Mesendoderm (in vitro differentiated cells): Measurements from ENCODE around the gene AFF1.

Experiments used
- DNase-seq: peaks from one replicate; pipeline ENCODE4 v3.0.0; 2013
- H2AK5ac ChIP-seq: 2 replicates; pipeline ENCODE4 v1.6.1; 2013; ENCODE audit warnings: low read length, inconsistent platforms
- H2BK120ac ChIP-seq: 2 replicates; pipeline ENCODE4 v1.6.1; 2013; ENCODE audit warnings: low read depth, mild to moderate bottlenecking, low read length, moderate library complexity, mixed read lengths
- H2BK15ac ChIP-seq: replicated peaks from 2 replicates; pipeline ENCODE4 v1.6.1; 2013; ENCODE audit warnings: low read depth, mild to moderate bottlenecking, moderate library complexity
- H2BK5ac ChIP-seq: 2 replicates; pipeline ENCODE4 v1.6.1; 2013; ENCODE audit warnings: low read length, inconsistent platforms
- H3K18ac ChIP-seq: 2 replicates; pipeline ENCODE4 v1.6.1; 2013; ENCODE audit warnings: mild to moderate bottlenecking, low read length, mixed read lengths
- H3K23ac ChIP-seq: one replicate; pipeline ENCODE4 v1.6.1; 2013; ENCODE audit warnings: low read length
- H3K27ac ChIP-seq: 2 replicates; pipeline ENCODE4 v1.5.1; 2013; ENCODE audit warnings: low read depth, mild to moderate bottlenecking, inconsistent platforms, low read length, moderate library complexity
- H3K27me3 ChIP-seq: 2 replicates; pipeline ENCODE4 v1.6.1; 2013; ENCODE audit warnings: low read length, control low read depth, mild to moderate bottlenecking, inconsistent platforms; ENCODE audit not compliant: insufficient read depth, poor library complexity
- H3K36me3 ChIP-seq: 2 replicates; pipeline ENCODE4 v1.6.1; 2013; ENCODE audit warnings: low read length, inconsistent platforms; ENCODE audit not compliant: control insufficient read depth, insufficient read depth
- H3K4ac ChIP-seq: one replicate; pipeline ENCODE4 v1.6.1; 2013; ENCODE audit warnings: low read depth, mild to moderate bottlenecking, low read length, moderate library complexity
- H3K4me1 ChIP-seq: 2 replicates; pipeline ENCODE4 v1.6.1; 2013; ENCODE audit warnings: low read depth, low read length, inconsistent platforms; ENCODE audit not compliant: control insufficient read depth
- H3K4me2 ChIP-seq: 2 replicates; pipeline ENCODE4 v1.6.1; 2013; ENCODE audit warnings: low read length
- H3K4me3 ChIP-seq: 2 replicates; pipeline ENCODE4 v1.5.1; 2013; ENCODE audit warnings: mild to moderate bottlenecking, low read length
- H3K56ac ChIP-seq: one replicate; pipeline ENCODE4 v1.6.1; 2013; ENCODE audit warnings: low read length
- H3K79me1 ChIP-seq: 2 replicates; pipeline ENCODE4 v1.6.1; 2013; ENCODE audit warnings: low read length, inconsistent platforms
- H3K79me2 ChIP-seq: 2 replicates; pipeline ENCODE4 v1.6.1; 2013; ENCODE audit warnings: mild to moderate bottlenecking, low read length; ENCODE audit not compliant: control insufficient read depth, insufficient read depth
- H3K9ac ChIP-seq: 2 replicates; pipeline ENCODE4 v1.6.1; 2013; ENCODE audit warnings: low read length, inconsistent platforms
- H4K5ac ChIP-seq: one replicate; pipeline ENCODE4 v1.6.1; 2013; ENCODE audit warnings: low read length
- H4K8ac ChIP-seq: one replicate; pipeline ENCODE4 v1.6.1; 2013; ENCODE audit warnings: low read depth, mild to moderate bottlenecking, control low read depth, low read length, moderate library complexity
- WGBS: extraction: QIAGEN DNeasy Blood & Tissue Kit; methylation state at CpG from one replicate; pipeline ENCODE4 v1.1.7; 2013; ENCODE audit warnings: low lambda C conversion rate, missing lambda C conversion rate; ENCODE audit not compliant: insufficient coverage; ENCODE audit errors: extremely low coverage; 5-methylcytosine and 5-hydroxymethylcytosine counted together

AFF1 gene

GRCh38 chr4:86946868-86947500 is 12.2 kb downstream of the AFF1 start:
- H3K79me1 ChIP-seq = peaks cover 5% of the 10 kb centered on the region
- H3K4me3 ChIP-seq = no peak overlapping the region
- no peak overlapping the region for H2BK120ac ChIP-seq
- H3K56ac ChIP-seq = peak overlapping the region; percentile 49
- H3K27me3 ChIP-seq = no peaks in the 10 kb centered on the region
- no peak overlapping the region for H3K18ac ChIP-seq
- H3K79me2 ChIP-seq = peaks cover 16% of the 10 kb centered on the region
- no peak overlapping the region for H3K27ac ChIP-seq
- H4K5ac ChIP-seq = no peak overlapping the region
- H4K8ac ChIP-seq = no peak overlapping the region
- no peak overlapping the region for H3K23ac ChIP-seq
- no peaks in the 10 kb centered on the region for H3K36me3 ChIP-seq
- H3K4me2 ChIP-seq = no peak overlapping the region
- no peak overlapping the region for H3K9ac ChIP-seq
- H2BK15ac ChIP-seq = no peak overlapping the region
- 100% methylated on average over 2 of the region's 3 CpGs for WGBS
- no peak overlapping the region for H2BK5ac ChIP-seq
- H2AK5ac ChIP-seq = no peak overlapping the region
- peaks cover 20% of the 10 kb centered on the region for H3K4me1 ChIP-seq
- no peak for DNase-seq
- no peak overlapping the region for H3K4ac ChIP-seq

DNA sequence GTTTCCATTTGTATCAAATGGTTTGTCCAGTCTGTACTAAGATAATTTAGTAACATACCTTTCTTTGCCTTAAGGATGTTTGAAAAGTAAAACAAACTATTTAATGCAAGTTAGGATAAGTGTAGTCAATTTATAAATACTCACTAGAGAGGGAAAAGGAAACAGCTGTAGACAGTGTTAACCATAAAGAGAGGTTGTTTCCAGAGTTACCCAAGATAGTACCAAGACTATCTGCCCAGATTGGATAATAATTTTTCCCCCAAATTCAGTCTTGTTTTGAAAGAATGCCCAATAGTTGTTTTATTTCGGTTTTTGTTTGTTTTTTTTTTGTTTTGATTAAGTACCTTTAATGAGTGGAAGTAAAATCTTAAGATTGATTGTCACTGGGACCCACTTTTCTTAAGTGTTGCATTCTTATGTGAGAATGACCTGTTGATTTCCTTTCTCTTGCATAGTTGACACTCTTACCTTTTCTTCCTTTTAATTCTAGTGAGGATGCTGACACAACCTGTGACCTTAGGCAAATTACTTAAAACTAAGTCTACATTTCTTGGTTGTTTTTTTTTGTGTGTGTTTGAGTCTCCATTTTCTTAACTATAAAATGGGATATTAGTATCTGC is 12.8 kb downstream of the AFF1 start:
- H3K9ac ChIP-seq = no peak overlapping the region
- no peak overlapping the region for H4K8ac ChIP-seq
- H3K56ac ChIP-seq = no peak overlapping the region
- no peak overlapping the region for H3K27ac ChIP-seq
- no peak overlapping the region for H2BK15ac ChIP-seq
- H3K79me1 ChIP-seq = peaks cover 5% of the 10 kb centered on the region
- peaks cover 19% of the 10 kb centered on the region for H3K4me1 ChIP-seq
- no CpG with 5 or more reads among the region's 1 CpG for WGBS
- no peak overlapping the region for H3K18ac ChIP-seq
- no peaks in the 10 kb centered on the region for H3K27me3 ChIP-seq
- no peak overlapping the region for H2BK5ac ChIP-seq
- no peak overlapping the region for H4K5ac ChIP-seq
- H3K79me2 ChIP-seq = peaks cover 12% of the 10 kb centered on the region
- H3K4me2 ChIP-seq = no peak overlapping the region
- no peak overlapping the region for H3K4me3 ChIP-seq
- no peak overlapping the region for H3K4ac ChIP-seq
- no peak overlapping the region for H2BK120ac ChIP-seq
- DNase-seq = no peak
- no peaks in the 10 kb centered on the region for H3K36me3 ChIP-seq
- H2AK5ac ChIP-seq = no peak overlapping the region
- H3K23ac ChIP-seq = no peak overlapping the region

DNA sequence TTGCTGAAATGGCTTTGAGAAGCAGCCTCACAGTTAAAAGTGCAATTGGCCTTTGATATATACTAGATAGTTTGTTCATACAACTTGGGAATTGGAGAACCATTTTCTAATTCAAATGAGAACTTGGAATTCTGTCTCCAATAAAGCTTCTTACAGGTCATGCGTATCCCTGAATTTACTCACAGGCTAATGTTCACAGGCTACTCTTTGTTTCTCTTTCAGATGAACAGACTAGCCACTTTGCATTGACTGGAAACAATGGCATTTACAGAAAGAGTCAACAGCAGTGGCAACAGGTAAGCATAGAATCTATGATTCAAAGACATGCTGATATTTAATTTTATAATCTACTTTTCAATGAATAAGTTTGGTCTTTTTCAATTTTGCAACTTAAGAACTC is 13.5 kb downstream of the AFF1 start:
- peaks cover 6% of the 10 kb centered on the region for H3K79me2 ChIP-seq
- WGBS = no CpG with 5 or more reads among the region's 1 CpG
- no peaks in the 10 kb centered on the region for H3K27me3 ChIP-seq
- no peak overlapping the region for H2AK5ac ChIP-seq
- H4K8ac ChIP-seq = no peak overlapping the region
- H2BK5ac ChIP-seq = no peak overlapping the region
- no peak overlapping the region for H3K9ac ChIP-seq
- no peak overlapping the region for H3K4me2 ChIP-seq
- no peak overlapping the region for H2BK15ac ChIP-seq
- H3K27ac ChIP-seq = no peak overlapping the region
- H4K5ac ChIP-seq = no peak overlapping the region
- peak overlapping the region; percentile 45 for H2BK120ac ChIP-seq
- peaks cover 5% of the 10 kb centered on the region for H3K79me1 ChIP-seq
- no peak overlapping the region for H3K56ac ChIP-seq
- H3K18ac ChIP-seq = no peak overlapping the region
- peaks cover 19% of the 10 kb centered on the region for H3K4me1 ChIP-seq
- no peak overlapping the region for H3K4ac ChIP-seq
- no peak for DNase-seq
- no peak overlapping the region for H3K23ac ChIP-seq
- H3K36me3 ChIP-seq = no peaks in the 10 kb centered on the region
- no peak overlapping the region for H3K4me3 ChIP-seq

DNA sequence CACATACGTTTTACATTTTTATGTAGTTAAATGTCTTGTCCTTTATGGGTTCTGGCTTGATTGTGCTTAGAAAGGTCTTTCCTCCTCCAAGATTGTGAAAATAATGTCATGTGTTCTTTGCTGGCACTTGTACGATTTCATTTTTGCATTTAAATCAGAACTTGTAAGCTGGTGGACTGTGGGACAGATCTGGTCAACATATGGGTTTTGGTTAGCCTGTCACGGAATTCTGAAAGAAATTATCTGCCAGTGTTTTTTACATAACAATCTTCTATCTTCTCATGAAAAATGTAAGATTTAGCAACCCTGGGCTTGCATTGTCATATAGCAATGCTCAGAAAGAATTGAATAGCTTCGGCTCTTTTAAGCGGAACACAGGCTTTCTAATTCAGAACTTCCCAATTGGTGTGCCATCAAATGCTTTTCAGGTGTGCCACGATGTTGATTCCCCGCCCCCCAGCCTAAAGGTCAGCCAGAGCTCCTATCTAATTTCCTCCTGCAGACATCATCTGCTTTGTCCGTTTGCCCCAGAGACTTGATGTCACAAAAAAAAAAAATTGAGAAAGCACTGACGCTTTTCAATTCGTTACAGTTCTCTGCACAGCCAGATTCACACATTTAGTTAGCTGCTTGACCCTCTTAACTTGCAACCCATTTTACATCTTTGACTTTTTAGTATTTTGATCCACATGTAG is 16.2 kb downstream of the AFF1 start:
- Histone ChIP-seq H3K27ac (no peak overlapping the region), H3K4me1 (peaks cover 19% of the 10 kb centered on the region), H3K27me3 (no peaks in the 10 kb centered on the region), H3K36me3 (no peaks in the 10 kb centered on the region), H2BK5ac (no peak overlapping the region), H3K4ac (no peak overlapping the region), H4K8ac (peak overlapping the region; percentile 39), H4K5ac (no peak overlapping the region), H2BK120ac (no peak overlapping the region), H3K4me3 (no peak overlapping the region), H3K4me2 (no peak overlapping the region), H3K18ac (no peak overlapping the region), H3K79me2 (peaks cover 3% of the 10 kb centered on the region), H3K23ac (no peak overlapping the region), H2AK5ac (no peak overlapping the region), H3K9ac (no peak overlapping the region), H3K56ac (no peak overlapping the region), H2BK15ac (no peak overlapping the region), H3K79me1 (peaks cover 5% of the 10 kb centered on the region)
- DNase-seq = no peak
- WGBS = no CpG with 5 or more reads among the region's 10 CpGs

GRCh38 chr4:86955888-86956451 is 21.2 kb downstream of the AFF1 start:
- Histone ChIP-seq H3K9ac (no peak overlapping the region), H3K4me2 (no peak overlapping the region), H3K23ac (no peak overlapping the region), H3K27me3 (no peaks in the 10 kb centered on the region), H3K4me3 (no peak overlapping the region), H3K79me2 (no peaks in the 10 kb centered on the region), H3K4ac (no peak overlapping the region), H3K4me1 (peaks cover 15% of the 10 kb centered on the region), H3K79me1 (no peaks in the 10 kb centered on the region), H3K36me3 (no peaks in the 10 kb centered on the region), H3K18ac (no peak overlapping the region), H2AK5ac (no peak overlapping the region), H3K56ac (no peak overlapping the region), H3K27ac (no peak overlapping the region), H2BK120ac (no peak overlapping the region), H2BK5ac (no peak overlapping the region), H4K5ac (no peak overlapping the region), H2BK15ac (no peak overlapping the region), H4K8ac (no peak overlapping the region)
- no peak for DNase-seq
